Left renal cortex interstitium (tissue), 4 donors: ENCODE results near the gene EFHB. TPM values are rescaled to one million over a fixed set of nuclear protein-coding genes. Genes with fewer than 3 reads are reported as not detected.
"Not testable (repeated sequence)": the region's sequence is repeated elsewhere in the genome, so short reads cannot be mapped to it uniquely, and the experiment has no call there.

ENCODE experiments used
- DNase-seq, 4 donors: peaks; one replicate each; pipeline ENCODE4 v3.0.0-alpha.2; 2013; ENCODE audit warnings: low read depth in 4 of 4, low spot score in 2 of 4, missing footprints in 1 of 4
- polyA plus RNA-seq, 4 donors: library from polyadenylated mRNA; unstranded; fragments of 120-200 nt; gene quantifications; one replicate each; pipeline ENCODE4 v1.2.1, GENCODE V29; 2013; ENCODE audit not compliant: insufficient read length in 4 of 4

EFHB gene
- polyA plus RNA-seq, 4 donors: 1.0 to 8.6 (median 3.7) TPM

DNA sequence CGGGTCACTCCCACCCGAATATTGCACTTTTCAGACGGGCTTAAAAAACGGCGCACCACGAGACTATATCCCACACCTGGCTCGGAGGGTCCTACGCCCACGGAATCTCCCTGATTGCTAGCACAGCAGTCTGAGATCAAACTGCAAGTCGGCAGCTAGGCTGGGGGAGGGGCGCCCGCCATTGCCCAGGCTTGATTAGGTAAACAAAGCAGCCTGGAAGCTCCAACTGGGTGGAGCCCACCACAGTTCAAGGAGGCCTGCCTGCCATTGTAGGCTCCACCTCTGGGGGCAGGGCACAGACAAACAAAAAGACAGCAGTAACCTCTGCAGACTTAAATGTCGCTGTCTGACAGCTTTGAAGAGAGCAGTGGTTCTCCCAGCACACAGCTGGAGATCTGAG lies 78.7 kb downstream of the EFHB start:
- not testable (repeated sequence) for DNase-seq

GRCh38 chr3:19846609-19847008 lies 87.4 kb downstream of the EFHB start:
- not testable (repeated sequence) for DNase-seq

Other genes starting within 250 kb of the EFHB start
- 10 to 100 TPM; 66.2 to 79.1 (median 71.5) TPM for gene RAB5A, start 12.9 kb upstream of the EFHB start, polyA plus RNA-seq
- 1 to 10 TPM in 1 of 4 donors, under 1 TPM in 3; 0.18 to 1.1 (median 0.51) TPM for gene PP2D1, start 78.0 kb upstream of the EFHB start, polyA plus RNA-seq
- 10 to 100 TPM; 18.2 to 29.7 (median 27.2) TPM for gene KAT2B, start 106.2 kb upstream of the EFHB start, polyA plus RNA-seq